Measurements from ENCODE around the gene PSENEN.
"Not testable (repeated sequence)": the region's sequence is repeated elsewhere in the genome, so short reads cannot be mapped to it uniquely, and the experiment has no call there.

Gene PSENEN

GRCh38 chr19:35718345-35719041 is 27.0 kb upstream of the PSENEN start:
- no peak for DNase-seq (ENCODE audit: low spot score)

- DNase-seq (ENCODE audit: low spot score) = no peak
Observed at GRCh38 chr19:35719402-35720162, 25.9 kb upstream of the PSENEN start.

- DNase-seq (ENCODE audit: low spot score) = no peak
Observed at GRCh38 chr19:35720163-35720524, 25.3 kb upstream of the PSENEN start.

- no peak for DNase-seq (ENCODE audit: low spot score)
Observed at GRCh38 chr19:35720648-35721047, 24.8 kb upstream of the PSENEN start.

- no peak for DNase-seq (ENCODE audit: low spot score)
Observed at GRCh38 chr19:35721374-35721773, 24.1 kb upstream of the PSENEN start.

GRCh38 chr19:35722461-35722860 is 23.0 kb upstream of the PSENEN start:
- no peak for DNase-seq (ENCODE audit: low spot score)

- DNase-seq (ENCODE audit: low spot score) = no peak
Observed at GRCh38 chr19:35722897-35723296, 22.6 kb upstream of the PSENEN start.

GRCh38 chr19:35723671-35724070 is 21.8 kb upstream of the PSENEN start:
- no peak for DNase-seq (ENCODE audit: low spot score)

GRCh38 chr19:35724132-35724531 is 21.3 kb upstream of the PSENEN start:
- not testable (repeated sequence) for DNase-seq (ENCODE audit: low spot score)

- no peak for DNase-seq (ENCODE audit: low spot score)
Observed at GRCh38 chr19:35724560-35724959, 20.9 kb upstream of the PSENEN start.

- no peak for DNase-seq (ENCODE audit: low spot score)
Observed at GRCh38 chr19:35725216-35725861, 20.1 kb upstream of the PSENEN start.

GRCh38 chr19:35727053-35727955 is 18.1 kb upstream of the PSENEN start:
- peak; percentile 8 for DNase-seq (ENCODE audit: low spot score)

- DNase-seq (ENCODE audit: low spot score) = peak; percentile 8
Observed at GRCh38 chr19:35727956-35728706, 17.3 kb upstream of the PSENEN start.

GRCh38 chr19:35729021-35729420 is 16.4 kb upstream of the PSENEN start:
- peak; percentile 3 for DNase-seq (ENCODE audit: low spot score)

- peak; percentile 3 for DNase-seq (ENCODE audit: low spot score)
Observed at GRCh38 chr19:35729763-35730162, 15.7 kb upstream of the PSENEN start.

- no peak for DNase-seq (ENCODE audit: low spot score)
Observed at GRCh38 chr19:35730326-35730725, 15.1 kb upstream of the PSENEN start.

GRCh38 chr19:35731353-35731752 is 14.1 kb upstream of the PSENEN start:
- peak; percentile 1 for DNase-seq (ENCODE audit: low spot score)

- DNase-seq (ENCODE audit: low spot score) = peak; percentile 15
Observed at GRCh38 chr19:35731779-35732405, 13.6 kb upstream of the PSENEN start.

- DNase-seq (ENCODE audit: low spot score) = peak; percentile 17
Observed at GRCh38 chr19:35732540-35733179, 12.8 kb upstream of the PSENEN start.

All from iPS-NIHi11 (cell line).